ENCODE measurements around the gene AZIN2.
A peak's percentile ranks its signal among the peaks of the same experiment; 100 is the strongest.

AZIN2 gene

GRCh38 chr1:33147275-33147996 is 66.5 kb downstream of the AZIN2 start:
- no peak for DNase-seq (ENCODE audit: extremely low spot score)
- no peak for TF ChIP-seq CTCF (IDR thresholded peaks at IDR 0.05; ENCODE audit: control extremely low read depth, extremely low read depth, low read depth, missing control alignments)
- POLR2A ChIA-PET: no interaction called here
- CTCF ChIA-PET: interaction anchor here (0.9 to 4.8 kb wide), 5 partner anchors 8 to 25 kb away, joined by 3 to 19 read pairs (median 4); no protein-coding TSS in a partner anchor

GRCh38 chr1:33147997-33148314 is 67.0 kb downstream of the AZIN2 start:
- no peak for DNase-seq (ENCODE audit: extremely low spot score)
- peak; percentile 29 for TF ChIP-seq CTCF (IDR thresholded peaks at IDR 0.05; ENCODE audit: control extremely low read depth, extremely low read depth, low read depth, missing control alignments)
- ChIA-PET CTCF (interaction anchor here (1.0 to 4.8 kb wide), 3 partner anchors 9 to 20 kb away, joined by 3 to 19 read pairs (median 4); no protein-coding TSS in a partner anchor), POLR2A (no interaction called here)

GRCh38 chr1:33148615-33149014 is 67.7 kb downstream of the AZIN2 start:
- no peak for DNase-seq (ENCODE audit: extremely low spot score)
- POLR2A ChIA-PET: no interaction called here
- TF ChIP-seq CTCF (IDR thresholded peaks at IDR 0.05; ENCODE audit: control extremely low read depth, extremely low read depth, low read depth, missing control alignments): no peak
- CTCF ChIA-PET: interaction anchor here (1.0 to 4.8 kb wide), 2 partner anchors 11 to 21 kb away, joined by 4 to 19 read pairs; no protein-coding TSS in a partner anchor

GRCh38 chr1:33149453-33150190 is 68.7 kb downstream of the AZIN2 start:
- POLR2A ChIA-PET: no interaction called here
- DNase-seq (ENCODE audit: extremely low spot score): no peak
- CTCF ChIA-PET: interaction anchor here (1.1 kb wide), 1 partner anchor 10 kb away, joined by 4 read pairs; no protein-coding TSS in a partner anchor
- TF ChIP-seq CTCF (IDR thresholded peaks at IDR 0.05; ENCODE audit: control extremely low read depth, extremely low read depth, low read depth, missing control alignments): no peak

- ChIA-PET CTCF (interaction anchor here (1.1 to 1.7 kb wide), 2 partner anchors 10 to 20 kb away, joined by 3 to 4 read pairs; no protein-coding TSS in a partner anchor), POLR2A (no interaction called here)
- TF ChIP-seq CTCF (IDR thresholded peaks at IDR 0.05; ENCODE audit: control extremely low read depth, extremely low read depth, low read depth, missing control alignments): no peak
- DNase-seq (ENCODE audit: extremely low spot score): no peak
These were observed 69.6 kb downstream of the AZIN2 start for GRCh38 chr1:33150522-33150921.

GRCh38 chr1:33151116-33151515 is 70.2 kb downstream of the AZIN2 start:
- CTCF ChIA-PET: interaction anchor here (1.5 to 1.7 kb wide), 2 partner anchors 13 to 20 kb away, joined by 3 read pairs; no protein-coding TSS in a partner anchor
- TF ChIP-seq CTCF (IDR thresholded peaks at IDR 0.05; ENCODE audit: control extremely low read depth, extremely low read depth, low read depth, missing control alignments): no peak
- DNase-seq (ENCODE audit: extremely low spot score): no peak
- POLR2A ChIA-PET: no interaction called here
